NCI-H2196 (cell line): Measurements from ENCODE around the gene SLC17A7.
A peak's percentile ranks its signal among the peaks of the same experiment; 100 is the strongest.

ENCODE experiments used
- DNase-seq: peaks from one replicate; lab custom pipeline; 2025; ENCODE audit not compliant: unreplicated experiment; lab: John Stamatoyannopoulos, UW

Gene SLC17A7

GRCh38 chr19:49428547-49429451 is 12.5 kb downstream of the SLC17A7 start:
- no peak for DNase-seq

- DNase-seq: peak; percentile 27
Observed at GRCh38 chr19:49427855-49428546, 13.3 kb downstream of the SLC17A7 start.

GRCh38 chr19:49427339-49427738 is 14.0 kb downstream of the SLC17A7 start:
- no peak for DNase-seq

- peak; percentile 66 for DNase-seq
Observed at GRCh38 chr19:49425922-49426592, 15.3 kb downstream of the SLC17A7 start.

- no peak for DNase-seq
Observed at GRCh38 chr19:49425178-49425577, 16.1 kb downstream of the SLC17A7 start, which contains the start of gene GFY. Gene GFY, plus strand, starts transcription at chr19:49425388. Its CDS starts 1,043 bp downstream, at chr19:49426431.

GRCh38 chr19:49423985-49424303 is 17.4 kb downstream of the SLC17A7 start:
- no peak for DNase-seq

GRCh38 chr19:49423071-49423984 is 18.0 kb downstream of the SLC17A7 start, which contains the start of gene PTH2:
Gene PTH2, minus strand, starts transcription at chr19:49423441. Its CDS starts 102 bp downstream, at chr19:49423339.
- no peak for DNase-seq

GRCh38 chr19:49422407-49423070 is 18.8 kb downstream of the SLC17A7 start:
- peak; percentile 70 for DNase-seq

GRCh38 chr19:49421878-49422202 is 19.5 kb downstream of the SLC17A7 start:
- DNase-seq: no peak

GRCh38 chr19:49421039-49421877 is 20.1 kb downstream of the SLC17A7 start:
- peak; percentile 94 for DNase-seq

- no peak for DNase-seq
Observed at GRCh38 chr19:49420227-49420626, 21.1 kb downstream of the SLC17A7 start.

GRCh38 chr19:49419173-49419572 is 22.2 kb downstream of the SLC17A7 start:
- no peak for DNase-seq

- DNase-seq: no peak
Observed at GRCh38 chr19:49418511-49418910, 22.8 kb downstream of the SLC17A7 start.

- DNase-seq: no peak
Observed at GRCh38 chr19:49417088-49417487, 24.2 kb downstream of the SLC17A7 start.

GRCh38 chr19:49415810-49416200 is 25.5 kb downstream of the SLC17A7 start:
- DNase-seq: no peak

GRCh38 chr19:49415102-49415809 is 26.1 kb downstream of the SLC17A7 start:
- DNase-seq: no peak

GRCh38 chr19:49414256-49414655 is 27.1 kb downstream of the SLC17A7 start:
- DNase-seq: no peak

- no peak for DNase-seq
Observed at GRCh38 chr19:49413348-49413747, 28.0 kb downstream of the SLC17A7 start.
